ENCODE results near the gene CTSE.
A peak's percentile ranks its signal among the peaks of the same experiment; 100 is the strongest.

CTSE gene

GRCh38 chr1:205989786-205990185, 33.9 kb downstream of the CTSE start:
- DNase-seq = no peak

GRCh38 chr1:205988585-205988995, 35.1 kb downstream of the CTSE start:
- DNase-seq = peak; percentile 71

- no peak for DNase-seq
Observed at GRCh38 chr1:205986861-205987260, 36.8 kb downstream of the CTSE start.

- no peak for DNase-seq
Observed at GRCh38 chr1:205986292-205986691, 37.4 kb downstream of the CTSE start.

GRCh38 chr1:205985330-205986005, 38.2 kb downstream of the CTSE start:
- DNase-seq = no peak

- DNase-seq = peak; percentile 74
Observed at GRCh38 chr1:205983925-205984725, 39.6 kb downstream of the CTSE start.

- no peak for DNase-seq
Observed at GRCh38 chr1:205981257-205981656, 42.4 kb downstream of the CTSE start.

GRCh38 chr1:205980237-205980870, 43.3 kb downstream of the CTSE start:
- no peak for DNase-seq

GRCh38 chr1:205979301-205979700, 44.4 kb downstream of the CTSE start:
- no peak for DNase-seq

GRCh38 chr1:205978676-205979075, 45.0 kb downstream of the CTSE start:
- DNase-seq = no peak

GRCh38 chr1:205977402-205978014, 46.2 kb downstream of the CTSE start:
- peak; percentile 95 for DNase-seq

GRCh38 chr1:205976708-205977401, 46.8 kb downstream of the CTSE start:
- DNase-seq = peak; percentile 77

GRCh38 chr1:205976036-205976435, 47.7 kb downstream of the CTSE start:
- no peak for DNase-seq

GRCh38 chr1:205975387-205975998, 48.2 kb downstream of the CTSE start:
- no peak for DNase-seq

- DNase-seq = no peak
Observed at GRCh38 chr1:205974712-205975111, 49.0 kb downstream of the CTSE start.

GRCh38 chr1:205973377-205974232, 50.1 kb downstream of the CTSE start:
- DNase-seq = no peak

- DNase-seq = peak; percentile 29
Observed at GRCh38 chr1:205972491-205973168, 51.1 kb downstream of the CTSE start.

GRCh38 chr1:205972081-205972480, 51.6 kb downstream of the CTSE start:
- no peak for DNase-seq

GRCh38 chr1:205971082-205971481, 52.6 kb downstream of the CTSE start:
- no peak for DNase-seq

- no peak for DNase-seq
Observed at GRCh38 chr1:205970486-205970885, 53.2 kb downstream of the CTSE start.

GRCh38 chr1:205969229-205969628, 54.5 kb downstream of the CTSE start:
- DNase-seq = peak; percentile 62
